Ishikawa (cell line): ENCODE results near the gene SERBP1.

Source experiments
- CEBPB ChIP-seq: IDR thresholded peaks from 2 replicates; pipeline ENCODE4 v1.6.1; 2012
- CREB1 ChIP-seq: IDR thresholded peaks from 2 replicates; pipeline ENCODE4 v1.6.1; 2012; ENCODE audit warnings: low read depth
- EGR1 ChIP-seq: IDR thresholded peaks from 2 replicates; pipeline ENCODE4 v1.6.1; 2012
- EP300 ChIP-seq: IDR thresholded peaks from 2 replicates; pipeline ENCODE4 v1.6.1; 2012; ENCODE audit warnings: borderline replicate concordance
- MAX ChIP-seq: IDR thresholded peaks from 2 replicates; pipeline ENCODE4 v1.6.1; 2012
- RAD21 ChIP-seq: IDR thresholded peaks from 2 replicates; pipeline ENCODE4 v1.6.1; 2012; ENCODE audit warnings: low read depth
- REST ChIP-seq: IDR thresholded peaks from 2 replicates; pipeline ENCODE4 v1.6.1; 2012; ENCODE audit warnings: low read depth, mild to moderate bottlenecking
- TAF1 ChIP-seq: IDR thresholded peaks from 2 replicates; pipeline ENCODE4 v1.6.1; 2012; ENCODE audit warnings: low read depth, mild to moderate bottlenecking
- USF1 ChIP-seq: IDR thresholded peaks from 2 replicates; pipeline ENCODE4 v1.6.1; 2012
- YY1 ChIP-seq: IDR thresholded peaks from 2 replicates; pipeline ENCODE4 v1.6.1; 2012; ENCODE audit warnings: low read depth
- ZBTB7A ChIP-seq: IDR thresholded peaks from 2 replicates; pipeline ENCODE4 v1.6.1; 2012; ENCODE audit warnings: low read depth

DNA sequence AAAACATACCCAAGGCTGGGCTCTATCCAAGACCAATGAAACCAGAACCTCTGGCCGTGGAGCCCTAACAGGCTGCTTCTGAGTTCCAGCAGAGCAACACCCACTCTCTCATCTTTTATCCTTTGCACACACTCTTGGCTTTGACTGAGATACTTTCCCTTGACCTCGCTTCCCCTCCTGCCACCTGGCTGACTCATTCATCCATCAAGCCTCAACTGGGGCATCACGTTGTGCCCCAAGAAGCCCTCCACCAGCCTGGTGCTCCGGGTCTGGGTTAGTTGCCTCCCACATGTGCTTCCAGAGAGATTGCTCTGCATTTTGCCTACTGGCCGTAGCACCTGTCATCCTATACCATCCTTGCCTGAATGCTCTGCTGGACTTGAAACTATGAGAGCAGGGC, 34.5 kb upstream of the SERBP1 start:
- TF ChIP-seq EP300 = no peak
- TF ChIP-seq CREB1 = no peak
- no peak for TF ChIP-seq MAX
- no peak for TF ChIP-seq CEBPB
- no peak for TF ChIP-seq REST
- TF ChIP-seq RAD21 = no peak
- TF ChIP-seq TAF1 = no peak
- no peak for TF ChIP-seq ZBTB7A
- no peak for TF ChIP-seq EGR1
- TF ChIP-seq USF1 = no peak
- TF ChIP-seq YY1 = no peak
